ENCODE results near the gene FCN1.

- TF ChIP-seq CBX5 (IDR thresholded peaks at IDR 0.05; ENCODE audit: borderline replicate concordance, low read depth) (no peak), HDAC6 (IDR thresholded peaks at IDR 0.05; ENCODE audit: low read depth, low read length) (no peak)
Measured at GRCh38 chr9:134860510-134860909, 57.2 kb downstream of the FCN1 start.
